AG08396 (cell line): ENCODE data around the gene TPCN2.

ENCODE experiments used
- DNase-seq: peaks from one replicate; pipeline ENCODE4 v3.0.0; 2012; ENCODE audit warnings: low spot score, mixed read lengths

Gene TPCN2

DNA sequence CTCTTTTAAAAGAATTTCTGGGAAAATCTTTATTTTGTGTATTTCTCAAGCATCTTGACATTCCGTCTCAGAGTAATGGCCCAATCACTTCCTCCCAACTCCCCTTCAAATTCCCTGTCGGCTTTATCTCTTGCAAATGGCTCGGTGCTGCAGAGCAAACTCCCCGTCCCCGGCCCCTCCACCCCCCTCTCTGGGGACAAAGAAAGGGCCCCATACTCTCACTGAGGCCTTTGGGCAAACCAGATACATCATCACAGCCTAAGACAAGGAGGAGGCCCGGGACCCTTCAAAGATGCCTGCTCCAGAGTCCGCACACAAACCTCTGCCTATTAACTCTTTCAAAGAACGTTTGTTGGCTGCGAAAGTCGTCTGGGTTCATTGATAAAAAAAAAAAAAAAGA is 103.1 kb downstream of the TPCN2 start:
- DNase-seq, result no peak

DNA sequence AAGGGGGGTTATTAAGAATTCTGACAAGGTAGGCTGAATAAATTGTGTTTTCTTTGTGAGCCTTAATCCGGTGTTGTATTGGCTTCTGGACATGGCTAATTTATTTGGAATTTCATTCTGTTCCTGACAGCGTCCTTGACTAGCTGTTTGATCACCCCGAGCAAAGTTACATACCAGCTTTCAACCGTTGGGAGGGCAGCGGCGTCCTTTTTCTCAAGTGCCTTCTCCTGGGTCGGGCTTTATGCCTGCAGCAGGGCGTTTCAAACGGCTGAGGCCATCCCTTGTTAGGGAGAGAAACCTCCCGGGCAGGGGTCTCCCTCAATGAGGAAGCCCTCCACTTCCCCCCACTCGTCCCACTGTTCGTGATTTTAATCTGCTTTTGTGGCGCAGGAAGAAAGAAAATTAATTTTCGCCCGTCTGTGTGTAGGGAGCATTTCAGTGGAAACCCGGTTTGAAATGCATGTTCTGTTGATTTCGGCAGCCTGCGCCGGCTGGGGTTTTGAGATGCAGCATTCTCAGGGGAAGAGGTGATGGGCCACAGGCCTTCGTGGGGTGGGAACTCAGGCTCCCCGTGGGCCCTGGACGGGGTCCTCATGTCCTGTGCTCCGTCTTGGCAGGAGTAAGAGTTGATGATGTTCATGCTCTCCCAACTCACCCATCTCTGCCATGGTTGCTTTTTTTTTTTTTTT is 104.1 kb downstream of the TPCN2 start:
- DNase-seq, result no peak

DNA sequence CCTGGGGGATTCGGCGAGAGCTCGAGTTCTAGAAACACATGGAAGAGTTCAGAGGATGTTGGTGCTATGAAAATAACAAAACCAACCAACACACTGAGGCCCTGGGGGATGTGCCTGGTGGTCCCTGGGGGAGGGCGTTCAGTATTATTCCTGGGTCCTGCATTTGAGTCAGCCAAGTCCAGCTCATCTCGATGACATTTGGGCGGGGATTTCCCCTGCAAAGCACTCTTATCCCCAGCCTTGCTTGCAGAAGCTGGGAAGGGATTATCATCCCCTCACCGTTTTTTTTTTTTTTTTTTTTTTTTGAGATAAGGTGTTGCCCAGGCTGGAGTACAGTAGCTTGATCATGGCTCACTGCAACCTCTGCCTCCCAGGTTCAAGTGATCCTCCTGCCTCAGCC is 104.9 kb downstream of the TPCN2 start:
- no peak for DNase-seq

- DNase-seq, result no peak
These were observed 105.6 kb downstream of the TPCN2 start for GRCh38 chr11:69154211-69154913.

- DNase-seq, result no peak
These were observed 106.2 kb downstream of the TPCN2 start for GRCh38 chr11:69154938-69155301.

- DNase-seq, result no peak
These were observed 106.8 kb downstream of the TPCN2 start, which contains the start of gene SMIM38 for GRCh38 chr11:69155302-69156234. TSS of gene SMIM38 (plus strand) at chr11:69155935. CDS start at chr11:69157847, 1,912 bp downstream.

GRCh38 chr11:69156235-69156639 is 107.5 kb downstream of the TPCN2 start:
- DNase-seq, result no peak

- peak; percentile 36 for DNase-seq
These were observed 108.0 kb downstream of the TPCN2 start for GRCh38 chr11:69156673-69157155.

DNA sequence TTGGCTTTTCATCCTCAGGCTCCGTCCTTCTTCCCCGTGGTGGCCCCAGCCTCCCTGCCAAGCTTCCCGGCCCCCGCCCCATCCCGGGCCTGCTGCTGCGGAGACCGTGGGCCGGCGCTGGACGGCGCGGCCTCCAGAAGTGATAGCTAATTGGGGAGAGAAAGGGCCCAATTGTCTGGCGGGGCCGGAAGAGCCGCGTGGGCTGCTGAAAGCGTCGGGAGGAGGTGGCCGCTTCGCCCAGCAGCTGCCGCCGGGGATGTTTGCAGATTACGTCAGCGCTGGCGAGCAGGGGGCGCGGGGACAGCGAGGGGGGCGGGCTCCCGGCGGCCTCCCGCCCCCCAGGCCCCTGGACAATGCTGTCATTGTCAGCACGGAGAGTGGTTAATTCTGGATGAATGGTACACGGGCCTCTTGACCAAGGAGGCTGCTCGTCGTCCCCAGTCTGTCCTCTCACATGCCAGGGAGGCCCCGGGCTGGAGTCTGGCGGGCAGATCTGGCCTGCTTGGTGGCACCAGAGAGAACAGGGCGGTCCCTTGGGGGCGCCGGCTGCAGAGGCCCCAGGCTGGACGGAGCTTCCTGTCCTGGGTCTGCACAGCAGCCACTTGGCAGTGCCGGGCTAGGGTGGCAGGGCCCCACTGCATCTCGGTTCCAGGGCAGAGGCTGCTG is 108.6 kb downstream of the TPCN2 start:
- peak; percentile 85 for DNase-seq

DNA sequence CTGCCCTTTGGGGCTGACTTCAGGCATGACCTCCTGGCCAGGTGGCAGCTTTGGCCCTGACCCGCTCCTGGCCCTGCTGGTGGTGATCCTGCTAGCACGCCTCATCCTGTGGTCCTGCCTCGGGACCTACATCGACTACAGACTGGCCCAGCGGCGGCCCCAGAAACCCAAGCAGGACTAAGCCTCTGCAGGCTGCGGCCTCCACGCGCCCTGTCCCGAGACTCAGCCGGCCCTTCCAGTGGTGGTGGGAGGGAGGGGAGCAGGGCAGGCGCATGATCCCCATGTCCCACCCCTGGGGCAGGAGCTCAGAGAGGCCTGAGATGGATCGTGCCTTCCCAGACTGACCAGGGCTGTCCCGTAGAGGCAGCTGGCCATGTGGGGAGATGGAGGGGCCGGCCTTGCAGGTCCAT is 109.1 kb downstream of the TPCN2 start:
- DNase-seq, result no peak

- no peak for DNase-seq
These were observed 109.8 kb downstream of the TPCN2 start for GRCh38 chr11:69158301-69159149.

GRCh38 chr11:69159150-69159852 is 110.6 kb downstream of the TPCN2 start:
- DNase-seq, result no peak

- no peak for DNase-seq
These were observed 111.8 kb downstream of the TPCN2 start for GRCh38 chr11:69160296-69161116.

DNA sequence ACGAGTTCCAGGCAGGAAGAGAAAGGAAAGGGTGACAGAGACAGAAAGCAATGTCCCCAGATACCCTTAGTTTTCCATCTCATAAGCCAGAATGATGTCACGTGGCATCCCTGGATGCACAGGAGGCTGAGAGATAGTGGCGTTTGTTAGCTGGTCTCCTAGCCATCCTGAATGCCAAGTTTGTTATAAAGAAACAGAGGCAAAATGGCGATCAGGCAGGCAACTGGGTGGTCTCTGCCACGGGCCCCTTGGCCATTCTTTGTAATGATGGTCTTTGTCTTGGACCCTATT is 112.3 kb downstream of the TPCN2 start:
- no peak for DNase-seq

- DNase-seq, result no peak
These were observed 113.8 kb downstream of the TPCN2 start for GRCh38 chr11:69162505-69162904.

- DNase-seq, result no peak
These were observed 115.1 kb downstream of the TPCN2 start for GRCh38 chr11:69163842-69164241.

DNA sequence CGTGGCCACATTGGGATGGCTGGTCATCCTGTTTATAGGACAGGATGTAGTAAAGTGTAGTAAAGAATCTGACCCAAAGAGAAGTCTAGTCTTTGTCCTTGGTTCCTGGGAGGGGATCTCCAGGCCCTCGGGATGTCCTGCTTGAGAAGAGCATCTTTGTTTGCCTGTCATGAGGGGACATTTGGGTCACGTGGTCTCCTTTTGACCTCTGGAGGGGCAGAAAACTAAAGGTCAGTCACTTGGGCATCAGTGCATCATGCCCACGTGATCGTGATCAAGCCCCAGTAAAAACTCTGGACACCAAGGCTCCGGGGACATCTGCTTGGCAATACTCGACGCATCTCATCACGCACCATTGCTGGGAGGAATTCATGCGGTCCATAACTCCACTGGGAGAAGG is 116.1 kb downstream of the TPCN2 start:
- no peak for DNase-seq

DNA sequence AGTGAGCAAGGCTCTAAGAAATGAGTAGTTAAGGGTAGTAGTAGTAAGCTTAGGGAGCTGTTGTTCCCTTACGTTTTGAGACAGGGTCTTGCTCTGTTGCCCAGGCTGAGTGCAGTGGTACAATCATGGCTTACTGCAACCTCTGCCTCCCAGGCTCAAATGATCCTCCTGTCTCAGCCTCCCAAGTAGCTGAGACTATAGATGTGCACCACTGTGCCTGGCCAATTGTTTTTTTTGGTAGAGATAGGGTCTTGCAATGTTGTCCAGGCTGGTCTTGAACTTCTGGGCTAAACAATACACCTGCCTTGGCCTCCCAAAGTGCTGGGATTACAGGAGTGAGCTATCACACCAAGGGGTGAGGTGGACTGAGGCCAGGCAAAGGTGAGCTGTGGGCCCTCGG is 117.0 kb downstream of the TPCN2 start:
- no peak for DNase-seq

DNA sequence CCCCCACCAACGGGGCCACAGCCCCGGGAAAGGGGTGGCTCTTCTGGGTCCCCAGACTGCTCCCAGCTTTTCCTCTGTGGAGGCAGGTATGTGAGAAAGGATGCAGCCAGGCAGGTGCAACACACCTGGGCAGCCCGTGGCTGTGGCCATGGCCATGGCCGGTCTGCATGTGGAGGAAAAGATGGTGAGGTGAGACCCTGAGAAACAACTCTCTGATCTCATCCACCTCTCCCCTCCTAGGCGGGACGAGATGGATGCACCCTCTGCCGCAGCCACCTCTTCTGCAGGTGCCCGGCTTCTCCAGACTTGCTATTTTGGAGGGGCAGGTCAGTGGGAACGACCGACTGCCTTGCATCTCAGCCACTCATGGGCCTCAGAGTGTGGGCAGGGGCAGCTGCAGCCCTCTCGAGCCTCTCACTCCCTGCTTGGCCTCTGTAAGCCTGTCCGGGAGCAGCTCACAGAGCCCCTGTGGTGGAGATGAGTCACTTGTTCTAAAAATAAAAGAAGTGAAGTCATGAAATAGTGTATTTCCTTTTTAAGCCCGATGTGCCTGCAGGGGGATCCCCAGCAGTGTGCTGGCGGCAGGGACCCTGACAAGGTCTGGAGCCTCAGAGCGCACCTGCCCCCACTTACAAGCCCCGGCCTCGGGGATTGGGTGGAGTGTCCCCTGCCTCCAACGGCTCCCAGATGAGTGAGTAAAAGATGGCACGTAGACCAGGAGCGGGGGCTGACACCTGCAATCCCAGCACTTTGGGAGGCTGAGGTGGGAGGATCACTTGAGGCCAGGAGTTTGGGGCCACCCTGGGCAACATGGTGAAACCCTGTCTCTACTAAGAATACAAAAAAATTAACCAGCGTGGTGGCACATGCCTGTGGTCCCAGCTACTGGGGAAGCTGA is 117.7 kb downstream of the TPCN2 start:
- peak; percentile 89 for DNase-seq
